Cerebellar nuclear complex (tissue), 1 donor: ENCODE data around the gene TBC1D22B.

ENCODE experiments used
- DNase-seq, 2 experiments: peaks; one replicate each; lab custom pipeline; 2025; lab: John Stamatoyannopoulos, UW

Gene TBC1D22B

GRCh38 chr6:37257634-37258404 lies at the start of gene TBC1D22B, which contains the start of gene TMEM217:
TSS of gene TBC1D22B (plus strand) at chr6:37257772. CDS start at chr6:37257918, 146 bp downstream.
TSS of gene TMEM217 (minus strand) at chr6:37258144. CDS start at chr6:37219030, 39,114 bp downstream.
- peak; percentile 61 to 93 for DNase-seq

- DNase-seq: no peak
These were observed 49.6 kb upstream of the TBC1D22B start for GRCh38 chr6:37207903-37208456.

- DNase-seq: no peak
These were observed 48.8 kb upstream of the TBC1D22B start for GRCh38 chr6:37208793-37209192.

- no peak for DNase-seq
These were observed 47.9 kb upstream of the TBC1D22B start for GRCh38 chr6:37209461-37210205.

GRCh38 chr6:37210313-37210968 lies 47.1 kb upstream of the TBC1D22B start:
- peak; percentile 2 to 78 for DNase-seq

- DNase-seq: no peak
These were observed 45.3 kb upstream of the TBC1D22B start for GRCh38 chr6:37212268-37212667.

- DNase-seq: no peak
These were observed 39.5 kb upstream of the TBC1D22B start for GRCh38 chr6:37218061-37218460.

- DNase-seq: no peak
These were observed 39.1 kb upstream of the TBC1D22B start for GRCh38 chr6:37218511-37218910.

GRCh38 chr6:37221585-37222124 lies 35.9 kb upstream of the TBC1D22B start:
- no peak for DNase-seq

GRCh38 chr6:37222125-37222967 lies 35.2 kb upstream of the TBC1D22B start:
- DNase-seq: no peak

GRCh38 chr6:37222992-37223391 lies 34.6 kb upstream of the TBC1D22B start:
- no peak for DNase-seq

- DNase-seq: no peak
These were observed 32.0 kb upstream of the TBC1D22B start for GRCh38 chr6:37225350-37226169.

GRCh38 chr6:37230104-37230503 lies 27.5 kb upstream of the TBC1D22B start:
- no peak for DNase-seq

- no peak for DNase-seq
These were observed 25.0 kb upstream of the TBC1D22B start for GRCh38 chr6:37232430-37233017.

- no peak for DNase-seq
These were observed 24.0 kb upstream of the TBC1D22B start for GRCh38 chr6:37233541-37233940.

GRCh38 chr6:37236921-37237320 lies 20.7 kb upstream of the TBC1D22B start:
- no peak for DNase-seq

GRCh38 chr6:37237789-37238188 lies 19.8 kb upstream of the TBC1D22B start:
- DNase-seq: no peak

GRCh38 chr6:37238381-37238780 lies 19.2 kb upstream of the TBC1D22B start:
- DNase-seq: no peak

GRCh38 chr6:37239526-37239925 lies 18.0 kb upstream of the TBC1D22B start:
- no peak for DNase-seq
